Endodermal cell (in vitro differentiated cells): ENCODE data around the gene PGA4. TPM values are rescaled to one million over a fixed set of nuclear protein-coding genes. Genes with fewer than 3 reads are reported as not detected.

Experiments used
- DNase-seq: peaks from one replicate; pipeline ENCODE4 v3.0.0-alpha.2; 2017
- H3K27ac ChIP-seq: 2 replicates; pipeline ENCODE4 v1.5.1; 2013; ENCODE audit warnings: mild to moderate bottlenecking, low read depth, low read length, moderate library complexity
- H3K27me3 ChIP-seq: 2 replicates; pipeline ENCODE4 v1.6.1; 2013; ENCODE audit warnings: mild to moderate bottlenecking, low read length, moderate library complexity; ENCODE audit not compliant: insufficient read depth, control insufficient read depth, poor library complexity, severe bottlenecking
- H3K36me3 ChIP-seq: 2 replicates; pipeline ENCODE4 v1.7.0; 2013; ENCODE audit warnings: mild to moderate bottlenecking, low read length, moderate library complexity; ENCODE audit not compliant: control insufficient read depth, insufficient read depth
- H3K4me1 ChIP-seq: one replicate; pipeline ENCODE4 v1.7.0; 2013; ENCODE audit warnings: low read length; ENCODE audit not compliant: control insufficient read depth, insufficient read depth
- H3K4me3 ChIP-seq: 2 replicates; pipeline ENCODE4 v1.5.1; 2013; ENCODE audit warnings: mild to moderate bottlenecking, low read length, moderate library complexity
- H3K9ac ChIP-seq: 2 replicates; pipeline ENCODE4 v1.6.1; 2013; ENCODE audit warnings: mild to moderate bottlenecking, low read length, moderate library complexity; ENCODE audit not compliant: poor library complexity, severe bottlenecking; ENCODE audit errors: extremely low read depth
- H3K9me3 ChIP-seq: 2 replicates; pipeline ENCODE4 v1.6.1; 2013; ENCODE audit warnings: mild to moderate bottlenecking, low read length, moderate library complexity; ENCODE audit not compliant: control insufficient read depth
- H3K27ac Mint-ChIP-seq: 2 replicates; pipeline ENCODE4 v1.8.0; 2020; ENCODE audit warnings: mixed read lengths
- H3K27me3 Mint-ChIP-seq: 2 replicates; pipeline ENCODE4 v1.8.0; 2021; ENCODE audit warnings: mild to moderate bottlenecking, mixed read lengths; ENCODE audit not compliant: insufficient read depth
- H3K36me3 Mint-ChIP-seq: 2 replicates; pipeline ENCODE4 v1.8.0; 2020; ENCODE audit warnings: low read depth, mixed read lengths
- H3K4me1 Mint-ChIP-seq: 2 replicates; pipeline ENCODE4 v1.8.0; 2020; ENCODE audit warnings: mixed read lengths
- H3K4me3 Mint-ChIP-seq: 2 replicates; pipeline ENCODE4 v1.8.0; 2020; ENCODE audit warnings: mild to moderate bottlenecking, moderate library complexity, mixed read lengths
- H3K9me3 Mint-ChIP-seq: 2 replicates; pipeline ENCODE4 v1.8.0; 2020; ENCODE audit warnings: mild to moderate bottlenecking, mixed read lengths
- WGBS, 2 experiments: methylation state at CpG; one replicate each; pipeline versions ENCODE4 v1.1.5 to v1.1.7; 2013; ENCODE audit warnings: missing lambda C conversion rate in 2 of 2, mixed read lengths in 1 of 2; ENCODE audit not compliant: insufficient coverage in 1 of 2, insufficient read length in 1 of 2; 5-methylcytosine and 5-hydroxymethylcytosine counted together
- total RNA-seq, 2 donors: library from RNA; stranded (reverse); fragmentation: NEBNext Ultra II Directional in 1 of 2; extraction: Animal tissue kit (Norgen Biotek cat#: 25700) in 1 of 2; gene quantifications; 2 replicates in 1 of 2; 3 replicates in 1 of 2; pipeline ENCODE4 v1.2.1, GENCODE V29; 2021
- TF ChIP-seq, protein P1 (sequence below): fragments of 200-600 bp; sonication (generic); conservative IDR thresholded peaks from 2 replicates; pipeline ENCODE4 v1.5.0; 2021; ENCODE audit warnings: antibody characterized with exemption, mild to moderate bottlenecking

PGA4 gene
- total RNA-seq, 2 donors from 2014 or later, result 0.62 TPM; not detected in 1

DNA sequence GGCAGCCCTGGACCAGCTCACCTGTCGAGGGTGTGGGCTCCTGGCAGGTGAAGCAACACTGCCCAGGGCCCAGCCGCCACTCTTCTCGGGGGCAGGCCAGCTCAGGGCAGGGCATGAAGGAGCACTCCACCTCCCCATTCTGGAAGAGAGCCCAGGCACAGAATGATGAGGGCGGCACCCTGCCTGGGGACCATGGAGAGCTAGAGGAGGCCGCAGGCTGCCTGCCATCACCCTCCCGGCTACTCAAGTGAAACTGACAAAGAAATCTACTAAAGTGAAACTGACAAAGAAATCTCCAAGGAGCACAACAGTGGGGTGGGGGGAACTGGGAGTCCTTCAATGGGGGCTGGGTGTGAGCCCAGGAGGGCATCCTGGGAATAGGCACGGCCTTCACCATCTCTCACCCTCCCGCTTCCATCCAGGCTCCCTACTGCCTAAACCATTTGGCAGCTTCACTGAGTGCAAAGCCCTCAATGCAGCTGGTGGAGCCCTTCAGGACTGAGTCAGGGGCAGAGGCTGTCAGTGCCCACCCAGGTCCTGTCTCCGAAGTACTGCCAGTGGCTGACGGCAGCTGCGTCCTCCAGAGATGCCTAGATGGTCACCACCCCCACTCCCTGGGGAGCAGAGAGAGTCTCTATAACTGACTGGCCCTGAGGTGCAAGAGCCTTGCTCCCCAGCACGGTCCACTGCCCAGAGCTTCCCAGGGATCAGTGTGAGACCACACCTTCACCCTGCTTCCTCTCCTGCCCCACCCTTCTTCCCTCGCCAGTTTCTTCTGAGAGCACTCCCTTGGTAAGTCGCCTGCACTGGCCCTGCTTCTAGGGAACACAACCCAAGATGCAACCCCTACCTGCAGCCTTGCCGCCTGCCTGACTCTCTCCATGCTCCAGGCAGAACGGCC is 51.3 kb downstream of the PGA4 start:
- Histone ChIP-seq H3K4me1 (no peaks in the 10 kb centered on the region), H3K9me3 (no peaks in the 10 kb centered on the region), H3K27me3 (no peaks in the 10 kb centered on the region), H3K36me3 (no peaks in the 10 kb centered on the region), H3K9ac (no peak overlapping the region), H3K27ac (no peak overlapping the region), H3K4me3 (no peak overlapping the region)
- Mint-ChIP-seq H3K27ac (no peak overlapping the region), H3K27me3 (no peaks in the 10 kb centered on the region), H3K36me3 (peaks cover 10% of the 10 kb centered on the region), H3K4me3 (no peak overlapping the region), H3K9me3 (no peaks in the 10 kb centered on the region), H3K4me1 (peaks cover 3% of the 10 kb centered on the region)
- no peak for DNase-seq
- WGBS, 2 experiments, result 91 to 92% methylated on average over 6 to 16 of the region's 16 CpGs
- TF ChIP-seq, protein P1, sequence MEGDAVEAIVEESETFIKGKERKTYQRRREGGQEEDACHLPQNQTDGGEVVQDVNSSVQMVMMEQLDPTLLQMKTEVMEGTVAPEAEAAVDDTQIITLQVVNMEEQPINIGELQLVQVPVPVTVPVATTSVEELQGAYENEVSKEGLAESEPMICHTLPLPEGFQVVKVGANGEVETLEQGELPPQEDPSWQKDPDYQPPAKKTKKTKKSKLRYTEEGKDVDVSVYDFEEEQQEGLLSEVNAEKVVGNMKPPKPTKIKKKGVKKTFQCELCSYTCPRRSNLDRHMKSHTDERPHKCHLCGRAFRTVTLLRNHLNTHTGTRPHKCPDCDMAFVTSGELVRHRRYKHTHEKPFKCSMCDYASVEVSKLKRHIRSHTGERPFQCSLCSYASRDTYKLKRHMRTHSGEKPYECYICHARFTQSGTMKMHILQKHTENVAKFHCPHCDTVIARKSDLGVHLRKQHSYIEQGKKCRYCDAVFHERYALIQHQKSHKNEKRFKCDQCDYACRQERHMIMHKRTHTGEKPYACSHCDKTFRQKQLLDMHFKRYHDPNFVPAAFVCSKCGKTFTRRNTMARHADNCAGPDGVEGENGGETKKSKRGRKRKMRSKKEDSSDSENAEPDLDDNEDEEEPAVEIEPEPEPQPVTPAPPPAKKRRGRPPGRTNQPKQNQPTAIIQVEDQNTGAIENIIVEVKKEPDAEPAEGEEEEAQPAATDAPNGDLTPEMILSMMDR, result no peak

DNA sequence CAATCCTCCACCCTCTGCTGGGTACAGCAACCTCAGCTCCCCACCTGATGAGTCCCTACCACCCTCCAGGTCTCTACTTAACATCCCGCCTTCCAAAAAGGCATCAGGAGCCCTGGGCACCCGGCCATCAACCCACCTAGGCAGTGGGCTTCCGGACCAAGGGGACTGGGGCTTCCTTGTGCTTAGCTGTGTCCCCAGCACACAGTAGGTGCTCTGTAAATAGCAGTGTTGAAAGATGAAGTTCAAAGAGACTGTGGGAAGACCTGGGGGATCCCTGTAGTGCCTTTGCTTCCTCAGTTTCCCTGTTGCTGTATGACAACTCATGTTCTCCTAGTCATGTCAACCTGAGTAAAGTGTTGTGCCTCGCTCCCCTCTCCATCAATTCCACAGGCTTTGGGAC is 51.9 kb downstream of the PGA4 start:
- Histone ChIP-seq H3K4me1 (no peaks in the 10 kb centered on the region), H3K27ac (no peak overlapping the region), H3K36me3 (no peaks in the 10 kb centered on the region), H3K27me3 (no peaks in the 10 kb centered on the region), H3K4me3 (no peak overlapping the region), H3K9me3 (no peaks in the 10 kb centered on the region), H3K9ac (no peak overlapping the region)
- Mint-ChIP-seq H3K27me3 (no peaks in the 10 kb centered on the region), H3K4me3 (no peak overlapping the region), H3K9me3 (no peaks in the 10 kb centered on the region), H3K27ac (no peak overlapping the region), H3K4me1 (peaks cover 3% of the 10 kb centered on the region), H3K36me3 (peaks cover 9% of the 10 kb centered on the region)
- no peak for DNase-seq
- TF ChIP-seq, protein P1, result no peak
- 92% methylated on average over 4 of the region's 4 CpGs; no CpG with 5 or more reads in 1 of the 2 experiments for WGBS, 2 experiments

DNA sequence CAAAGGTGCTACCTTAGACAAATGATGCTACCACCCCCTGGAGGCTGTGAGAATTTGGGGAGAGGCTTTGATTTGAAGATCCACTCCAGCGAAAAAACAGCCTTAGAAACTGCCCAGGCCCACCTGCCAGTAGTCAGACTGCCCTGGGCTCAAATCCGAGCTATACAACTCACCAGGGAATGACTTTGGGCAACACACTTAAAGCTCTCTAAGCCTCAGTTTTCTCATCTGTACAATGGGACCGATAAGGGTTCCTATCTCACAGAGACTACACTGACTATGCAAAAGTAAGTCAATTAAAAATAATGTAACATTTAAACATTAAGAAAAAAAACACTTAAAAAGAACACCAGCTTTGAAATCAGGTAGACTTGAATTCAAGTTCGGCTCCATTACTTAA is 53.0 kb downstream of the PGA4 start:
- H3K27ac ChIP-seq, result no peak overlapping the region
- H3K27ac Mint-ChIP-seq, result no peak overlapping the region
- H3K4me1 Mint-ChIP-seq, result peaks cover 3% of the 10 kb centered on the region
- no peak for DNase-seq
- H3K4me1 ChIP-seq, result no peaks in the 10 kb centered on the region
- H3K9me3 Mint-ChIP-seq, result no peaks in the 10 kb centered on the region
- no peaks in the 10 kb centered on the region for H3K27me3 Mint-ChIP-seq
- no peak overlapping the region for H3K9ac ChIP-seq
- WGBS, 2 experiments, result 88 to 90% methylated on average over 2 to 4 of the region's 4 CpGs
- H3K36me3 ChIP-seq, result peaks cover 1% of the 10 kb centered on the region
- no peaks in the 10 kb centered on the region for H3K27me3 ChIP-seq
- H3K4me3 ChIP-seq, result no peak overlapping the region
- peaks cover 8% of the 10 kb centered on the region for H3K36me3 Mint-ChIP-seq
- TF ChIP-seq, protein P1, result no peak
- H3K4me3 Mint-ChIP-seq, result no peak overlapping the region
- no peaks in the 10 kb centered on the region for H3K9me3 ChIP-seq
